GM19328 (cell line): Measurements from ENCODE around the gene TAF1.
"Not testable (repeated sequence)": the region's sequence is repeated elsewhere in the genome, so short reads cannot be mapped to it uniquely, and the experiment has no call there.

ENCODE experiments used
- ATAC-seq: cut with Tn5 transposase; IDR thresholded peaks from one replicate; pipeline ENCODE4 v1.9.1; 2021; ENCODE audit warnings: mild to moderate bottlenecking, moderate library complexity; ENCODE audit not compliant: unreplicated experiment

Gene TAF1

DNA sequence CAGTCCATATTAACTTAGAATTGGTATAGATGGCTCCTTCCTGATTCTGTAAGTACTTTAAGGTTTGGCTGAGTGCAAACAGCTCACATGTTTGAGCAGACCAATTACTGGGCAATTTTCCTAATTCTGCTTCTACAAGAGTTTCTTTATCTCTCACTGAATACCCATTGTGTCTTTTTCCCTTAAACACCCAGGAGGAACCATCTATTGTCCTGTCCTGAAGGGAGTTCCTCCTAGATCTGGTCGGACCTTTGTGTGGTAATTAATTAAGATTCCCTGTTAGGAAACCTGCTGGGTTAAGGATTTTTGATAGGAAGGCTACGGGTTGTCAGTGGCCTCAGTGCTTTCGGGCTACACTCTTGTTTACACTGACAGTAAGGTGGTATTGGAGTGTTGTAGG, 129.8 kb downstream of the TAF1 start:
- not testable (repeated sequence) for ATAC-seq

DNA sequence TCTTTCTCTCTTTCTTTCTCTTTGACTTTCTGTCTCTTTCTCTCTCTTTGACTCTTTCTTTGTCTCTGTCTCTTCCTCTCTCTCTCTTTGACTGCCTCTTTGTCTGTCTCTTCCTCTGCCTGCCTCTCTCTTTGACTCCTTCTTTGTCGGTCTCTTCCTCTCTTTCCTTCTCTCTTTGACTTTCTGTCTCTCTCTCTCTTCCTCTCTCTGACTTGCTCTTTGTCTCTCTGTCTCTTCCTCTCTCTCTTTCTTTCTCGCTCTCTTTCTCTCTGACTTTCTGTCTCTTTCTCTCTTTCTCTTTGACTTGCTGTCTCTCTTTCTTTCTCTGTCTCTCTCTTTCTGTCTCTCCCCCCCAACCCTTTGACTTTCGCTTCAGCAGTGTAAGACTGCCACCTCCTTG, 130.3 kb downstream of the TAF1 start:
- no peak for ATAC-seq

DNA sequence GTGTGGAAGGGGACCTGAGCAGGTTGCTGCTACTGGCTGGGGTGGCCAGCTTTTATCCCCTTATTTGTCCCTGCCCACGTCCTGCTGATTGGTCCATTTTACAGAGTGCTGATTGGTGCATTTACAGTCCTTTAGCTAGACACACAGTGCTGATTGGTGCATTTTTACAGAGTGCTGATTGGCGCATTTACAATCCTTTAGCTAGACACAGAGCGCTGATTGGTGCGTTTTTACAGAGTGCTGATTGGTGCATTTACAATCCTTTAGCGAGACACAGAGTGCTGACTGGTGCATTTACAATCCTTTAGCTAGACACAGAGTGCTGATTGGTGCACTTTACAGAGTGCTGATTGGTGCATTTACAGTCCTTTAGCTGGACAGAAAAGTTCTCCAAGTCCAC, 135.9 kb downstream of the TAF1 start:
- not testable (repeated sequence) for ATAC-seq

DNA sequence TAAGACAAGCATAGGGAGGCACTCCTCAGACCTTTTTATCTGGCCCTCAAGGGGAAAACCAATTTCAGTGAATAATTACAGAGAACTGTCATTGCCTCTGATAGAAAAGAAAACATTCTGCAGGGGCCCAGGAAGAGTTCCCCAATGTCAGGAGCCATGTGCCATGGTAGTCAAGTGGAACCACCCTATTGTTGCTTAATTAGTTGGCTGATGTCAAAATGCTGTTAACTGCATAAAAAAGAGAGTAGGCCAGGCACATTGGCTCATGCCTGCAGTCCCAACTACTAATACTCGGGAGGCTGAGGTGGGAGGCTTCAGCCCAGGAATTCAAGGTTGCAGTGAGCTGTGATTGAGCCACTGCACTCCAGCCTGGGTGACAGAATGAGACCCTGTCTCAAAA, 138.2 kb downstream of the TAF1 start:
- no peak for ATAC-seq

DNA sequence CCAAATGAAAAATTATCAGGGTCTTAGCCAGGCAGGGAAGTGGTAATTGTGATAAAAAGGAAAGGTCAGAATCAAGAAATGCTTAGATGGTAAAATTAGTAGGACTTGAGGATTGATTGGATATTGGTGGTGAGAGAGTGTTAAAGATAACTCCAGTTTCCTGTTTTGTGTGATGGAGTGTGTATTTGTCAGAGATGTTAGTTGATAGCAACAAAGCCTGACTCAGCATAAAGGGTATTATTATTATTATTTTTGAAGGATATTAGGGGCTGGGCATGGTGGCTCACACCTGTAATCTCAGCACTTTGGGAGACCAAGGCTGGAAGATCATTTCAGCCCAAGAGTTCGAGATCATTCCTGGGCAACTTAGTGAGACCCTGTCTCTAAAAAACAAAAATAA, 143.1 kb downstream of the TAF1 start:
- ATAC-seq, result no peak

DNA sequence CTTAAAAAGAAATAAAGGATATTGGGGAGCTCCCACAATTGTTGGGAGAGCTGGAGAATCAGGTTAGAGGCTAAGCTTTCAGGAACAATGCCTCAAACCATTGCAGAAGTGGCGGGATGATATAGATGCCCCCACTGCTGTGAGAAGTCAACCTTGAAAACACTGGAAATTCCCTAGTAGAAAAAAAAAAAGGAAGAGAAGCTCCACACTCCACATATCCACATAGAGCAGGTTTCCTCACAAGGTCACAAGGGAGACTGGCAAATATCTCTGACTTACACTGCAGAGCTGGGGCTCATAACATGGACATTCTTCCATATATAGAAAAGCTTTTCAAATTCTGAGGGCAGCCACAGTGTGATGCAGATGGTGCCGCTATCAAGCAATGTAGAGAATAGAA, 144.0 kb downstream of the TAF1 start:
- ATAC-seq, result no peak

DNA sequence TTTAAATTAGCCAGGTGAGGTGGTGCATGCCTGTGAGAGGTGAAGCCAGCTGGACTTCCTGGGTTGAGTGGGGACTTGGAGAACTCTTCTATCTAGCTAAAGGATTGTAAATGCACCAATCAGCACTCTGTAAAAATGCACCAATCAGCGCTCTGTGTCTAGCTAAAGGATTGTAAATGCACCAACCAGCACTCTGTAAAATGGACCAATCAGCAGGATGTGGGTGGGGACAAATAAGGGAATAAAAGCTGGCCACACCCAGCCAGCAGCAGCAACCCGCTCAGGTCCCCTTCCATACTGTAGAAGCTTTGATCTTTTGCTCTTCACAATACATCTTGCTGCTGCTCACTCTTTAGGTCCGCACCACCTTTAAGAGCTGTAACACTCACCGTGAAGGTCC, 147.6 kb downstream of the TAF1 start:
- not testable (repeated sequence) for ATAC-seq

DNA sequence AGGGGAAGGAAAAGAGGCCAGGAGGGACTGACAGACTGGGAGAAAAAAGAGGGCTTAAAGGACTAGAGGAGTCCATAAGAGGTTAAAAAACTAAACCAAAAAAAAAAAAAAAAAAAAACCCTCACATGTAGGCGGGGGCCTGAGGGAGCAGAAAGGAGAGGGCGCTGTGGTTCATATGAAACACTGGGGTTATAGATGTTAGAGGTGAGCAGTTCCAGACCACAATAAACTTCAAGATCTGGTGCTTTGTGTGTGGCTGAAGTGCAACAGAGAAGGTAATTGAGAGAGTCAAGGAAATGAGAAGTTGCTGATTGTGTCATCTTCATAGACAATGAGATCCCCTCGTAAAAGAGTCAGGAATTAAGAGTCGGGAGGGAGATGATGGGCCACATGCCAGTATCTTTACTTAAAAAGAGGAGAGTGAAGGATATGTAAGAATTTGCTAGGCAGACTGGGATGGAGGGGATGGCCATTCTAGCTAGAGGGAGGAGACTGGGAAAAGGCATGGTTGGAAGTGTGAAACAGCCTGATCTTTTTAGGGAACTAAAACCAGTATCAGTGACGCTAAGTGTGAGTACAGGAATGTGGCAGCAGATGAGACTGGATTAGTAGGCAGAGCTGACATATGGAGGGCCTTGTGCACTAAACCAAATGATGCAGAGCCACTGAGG, 148.3 kb downstream of the TAF1 start:
- peak; percentile 85 for ATAC-seq

DNA sequence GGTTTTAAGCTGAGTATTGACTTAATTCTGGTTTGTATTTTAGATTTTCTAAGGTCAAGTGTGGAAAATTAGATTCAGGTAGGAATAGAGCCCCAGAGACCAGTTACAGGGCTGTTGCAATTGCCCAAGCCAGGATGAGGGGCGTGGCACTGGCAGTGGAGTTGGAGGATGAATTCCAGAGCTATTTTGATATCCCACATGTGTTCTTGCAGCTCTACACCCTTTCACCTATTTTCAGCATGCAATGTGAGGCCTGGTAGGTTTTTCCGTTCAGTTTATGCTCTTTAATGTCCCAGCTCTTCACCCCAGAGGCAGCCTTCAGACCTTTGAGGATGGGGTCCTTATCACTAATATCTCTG, 148.9 kb downstream of the TAF1 start:
- no peak for ATAC-seq
